WTC11 (cell line): ENCODE data around the gene PTPRN2.

Experiments
- ATF2 ChIP-seq: sonication (generic); formaldehyde crosslinking; IDR thresholded peaks from 2 replicates; pipeline ENCODE4 v1.8.1; 2022; ENCODE audit warnings: low read depth, missing genetic modification reagents, borderline replicate concordance
- CTCF ChIP-seq: fragments of 200-600 bp; IDR thresholded peaks from 2 replicates; pipeline ENCODE4 v1.8.0; 2022; ENCODE audit warnings: antibody characterized with exemption
- E2F5 ChIP-seq: sonication (generic); formaldehyde crosslinking; IDR thresholded peaks from 2 replicates; pipeline ENCODE4 v1.8.1; 2022; ENCODE audit warnings: mild to moderate bottlenecking, moderate library complexity, missing genetic modification reagents
- ELF4 ChIP-seq: sonication (generic); formaldehyde crosslinking; IDR thresholded peaks from 2 replicates; pipeline ENCODE4 v1.8.1; 2022; ENCODE audit warnings: low read depth, mild to moderate bottlenecking, moderate library complexity, missing genetic modification reagents
- IRF1 ChIP-seq: sonication (generic); formaldehyde crosslinking; IDR thresholded peaks from 2 replicates; pipeline ENCODE4 v1.8.0; 2023; ENCODE audit warnings: missing genetic modification reagents
- KAT7 ChIP-seq: sonication (generic); formaldehyde crosslinking; IDR thresholded peaks from 2 replicates; pipeline ENCODE4 v1.8.1; 2023; ENCODE audit warnings: missing genetic modification reagents, mild to moderate bottlenecking, borderline replicate concordance
- NFATC4 ChIP-seq: fragments of 250-450 bp; sonication (Bioruptor Pico); IDR thresholded peaks from 2 replicates; pipeline ENCODE4 v1.9.0; 2021; ENCODE audit warnings: mild to moderate bottlenecking
- USF2 ChIP-seq: sonication (generic); formaldehyde crosslinking; IDR thresholded peaks from 2 replicates; pipeline ENCODE4 v1.8.1; 2023; ENCODE audit warnings: mild to moderate bottlenecking, missing genetic modification reagents, moderate library complexity

- TF ChIP-seq NFATC4 (CRISPR knock-in tag) (no peak), CTCF (no peak), ATF2 (no peak), ELF4 (CRISPR knock-in tag) (no peak), USF2 (no peak), IRF1 (CRISPR knock-in tag) (no peak), E2F5 (no peak), KAT7 (CRISPR knock-in tag) (no peak)
Observed at GRCh38 chr7:158066085-158066484, 521.5 kb downstream of the PTPRN2 start.
